ENCODE data around the gene ORC4. TPM values are rescaled to one million over a fixed set of nuclear protein-coding genes. Genes with fewer than 3 reads are reported as not detected.
"Not testable (repeated sequence)": the region's sequence is repeated elsewhere in the genome, so short reads cannot be mapped to it uniquely, and the experiment has no call there.

The ORC4 gene
- total RNA-seq, 2 donors from 2014 or later, result 57.8 to 61.0 TPM

GRCh38 chr2:148021059-148021861, 723 bp upstream of the ORC4 start, which contains the start of gene MBD5:
MBD5 (plus strand) TSS chr2:148021091.
- 0% methylated on average over 1 to 8 of the region's 11 CpGs for whole genome bisulfite sequencing, 2 experiments (ENCODE audit: insufficient coverage in 1 of 2, insufficient read length in 1 of 2)
- no peaks in the 10 kb centered on the region for H3K4me1 ChIP-seq (ENCODE audit: control insufficient read depth, insufficient read depth, low read length)
- H3K27me3 ChIP-seq (ENCODE audit: control insufficient read depth, insufficient read depth, low read length, poor library complexity, severe bottlenecking), result no peaks in the 10 kb centered on the region
- H3K27ac ChIP-seq (ENCODE audit: low read depth, low read length), result peak within 1 kb of the TSS; percentile 82
- peak; percentile 86 for DNase-seq
- peak within 1 kb of the TSS; percentile 72 for H3K9ac ChIP-seq (ENCODE audit: extremely low read depth, low read length, poor library complexity, severe bottlenecking)
- Mint-ChIP-seq H3K9me3 (no peaks in the 10 kb centered on the region), H3K4me1 (peaks cover 37% of the 10 kb centered on the region), H3K4me3 (peak within 1 kb of the TSS; percentile 87), H3K27ac (peak within 1 kb of the TSS; percentile 97), H3K27me3 (ENCODE audit: insufficient read depth) (no peaks in the 10 kb centered on the region), H3K36me3 (ENCODE audit: low read depth) (no peaks in the 10 kb centered on the region)
- no peaks in the 10 kb centered on the region for H3K36me3 ChIP-seq (ENCODE audit: control insufficient read depth, insufficient read depth, low read length)
- TF ChIP-seq, protein P1, sequence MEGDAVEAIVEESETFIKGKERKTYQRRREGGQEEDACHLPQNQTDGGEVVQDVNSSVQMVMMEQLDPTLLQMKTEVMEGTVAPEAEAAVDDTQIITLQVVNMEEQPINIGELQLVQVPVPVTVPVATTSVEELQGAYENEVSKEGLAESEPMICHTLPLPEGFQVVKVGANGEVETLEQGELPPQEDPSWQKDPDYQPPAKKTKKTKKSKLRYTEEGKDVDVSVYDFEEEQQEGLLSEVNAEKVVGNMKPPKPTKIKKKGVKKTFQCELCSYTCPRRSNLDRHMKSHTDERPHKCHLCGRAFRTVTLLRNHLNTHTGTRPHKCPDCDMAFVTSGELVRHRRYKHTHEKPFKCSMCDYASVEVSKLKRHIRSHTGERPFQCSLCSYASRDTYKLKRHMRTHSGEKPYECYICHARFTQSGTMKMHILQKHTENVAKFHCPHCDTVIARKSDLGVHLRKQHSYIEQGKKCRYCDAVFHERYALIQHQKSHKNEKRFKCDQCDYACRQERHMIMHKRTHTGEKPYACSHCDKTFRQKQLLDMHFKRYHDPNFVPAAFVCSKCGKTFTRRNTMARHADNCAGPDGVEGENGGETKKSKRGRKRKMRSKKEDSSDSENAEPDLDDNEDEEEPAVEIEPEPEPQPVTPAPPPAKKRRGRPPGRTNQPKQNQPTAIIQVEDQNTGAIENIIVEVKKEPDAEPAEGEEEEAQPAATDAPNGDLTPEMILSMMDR (conservative IDR thresholded peaks at IDR 0.05), result no peak
- H3K4me3 ChIP-seq (ENCODE audit: low read length), result peak within 1 kb of the TSS; percentile 98
- no peaks in the 10 kb centered on the region for H3K9me3 ChIP-seq (ENCODE audit: control insufficient read depth, low read length)

- H3K36me3 Mint-ChIP-seq (ENCODE audit: low read depth), result peaks cover 12% of the 10 kb centered on the region
- no peak overlapping the region for H3K27ac Mint-ChIP-seq
- 86 to 92% methylated on average over 2 to 5 of the region's 5 CpGs for WGBS, 2 experiments (ENCODE audit: insufficient coverage in 1 of 2, insufficient read length in 1 of 2)
Observed at GRCh38 chr2:148014616-148015015, 5.9 kb downstream of the ORC4 start.

DNA sequence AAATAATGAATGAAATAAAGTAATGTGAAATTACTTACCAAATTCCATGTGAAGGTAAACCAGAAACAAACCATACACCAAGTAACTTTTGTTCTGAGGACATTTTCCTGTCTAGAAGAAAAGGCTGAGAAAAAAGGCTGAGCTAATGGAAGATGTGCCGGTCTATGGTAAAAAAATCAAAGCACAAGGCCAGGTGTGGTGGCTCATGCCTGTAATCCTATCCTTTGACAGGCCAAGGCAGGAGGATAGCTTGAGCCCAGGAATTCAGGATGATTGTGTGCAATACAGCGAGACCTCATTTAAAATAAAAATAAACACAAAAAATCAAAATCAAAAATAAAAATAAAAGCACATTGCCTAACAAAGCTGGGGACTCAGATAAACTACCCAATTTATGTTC, 6.7 kb downstream of the ORC4 start:
- Mint-ChIP-seq H3K4me3 (no peak overlapping the region), H3K27me3 (ENCODE audit: insufficient read depth) (no peaks in the 10 kb centered on the region), H3K36me3 (ENCODE audit: low read depth) (peaks cover 12% of the 10 kb centered on the region), H3K9me3 (peaks cover 7% of the 10 kb centered on the region), H3K27ac (peak overlapping the region; percentile 52), H3K4me1 (peaks cover 16% of the 10 kb centered on the region)
- no peaks in the 10 kb centered on the region for H3K9me3 ChIP-seq (ENCODE audit: control insufficient read depth, low read length)
- 57 to 98% methylated on average over 1 to 2 of the region's 2 CpGs for WGBS, 2 experiments (ENCODE audit: insufficient coverage in 1 of 2, insufficient read length in 1 of 2)
- H3K4me3 ChIP-seq (ENCODE audit: low read length), result no peak overlapping the region
- no peak overlapping the region for H3K9ac ChIP-seq (ENCODE audit: extremely low read depth, low read length, poor library complexity, severe bottlenecking)
- no peaks in the 10 kb centered on the region for H3K27me3 ChIP-seq (ENCODE audit: control insufficient read depth, insufficient read depth, low read length, poor library complexity, severe bottlenecking)
- H3K27ac ChIP-seq (ENCODE audit: low read depth, low read length), result no peak overlapping the region
- TF ChIP-seq, protein P1 (conservative IDR thresholded peaks at IDR 0.05), result no peak
- H3K36me3 ChIP-seq (ENCODE audit: control insufficient read depth, insufficient read depth, low read length), result no peaks in the 10 kb centered on the region
- no peaks in the 10 kb centered on the region for H3K4me1 ChIP-seq (ENCODE audit: control insufficient read depth, insufficient read depth, low read length)
- no peak for DNase-seq

More at GRCh38 chr2:148014616-148015015, 5.9 kb downstream of the ORC4 start:
- Mint-ChIP-seq H3K27me3 (ENCODE audit: insufficient read depth) (no peaks in the 10 kb centered on the region), H3K4me3 (no peak overlapping the region), H3K4me1 (peaks cover 21% of the 10 kb centered on the region), H3K9me3 (peaks cover 7% of the 10 kb centered on the region)
- no peak overlapping the region for H3K27ac ChIP-seq (ENCODE audit: low read depth, low read length)
- TF ChIP-seq, protein P1 (conservative IDR thresholded peaks at IDR 0.05), result no peak
- no peak overlapping the region for H3K9ac ChIP-seq (ENCODE audit: extremely low read depth, low read length, poor library complexity, severe bottlenecking)
- H3K9me3 ChIP-seq (ENCODE audit: control insufficient read depth, low read length), result no peaks in the 10 kb centered on the region
- no peaks in the 10 kb centered on the region for H3K27me3 ChIP-seq (ENCODE audit: control insufficient read depth, insufficient read depth, low read length, poor library complexity, severe bottlenecking)
- DNase-seq, result no peak
- H3K4me1 ChIP-seq (ENCODE audit: control insufficient read depth, insufficient read depth, low read length), result no peaks in the 10 kb centered on the region
- H3K4me3 ChIP-seq (ENCODE audit: low read length), result no peak overlapping the region
- no peaks in the 10 kb centered on the region for H3K36me3 ChIP-seq (ENCODE audit: control insufficient read depth, insufficient read depth, low read length)

DNA sequence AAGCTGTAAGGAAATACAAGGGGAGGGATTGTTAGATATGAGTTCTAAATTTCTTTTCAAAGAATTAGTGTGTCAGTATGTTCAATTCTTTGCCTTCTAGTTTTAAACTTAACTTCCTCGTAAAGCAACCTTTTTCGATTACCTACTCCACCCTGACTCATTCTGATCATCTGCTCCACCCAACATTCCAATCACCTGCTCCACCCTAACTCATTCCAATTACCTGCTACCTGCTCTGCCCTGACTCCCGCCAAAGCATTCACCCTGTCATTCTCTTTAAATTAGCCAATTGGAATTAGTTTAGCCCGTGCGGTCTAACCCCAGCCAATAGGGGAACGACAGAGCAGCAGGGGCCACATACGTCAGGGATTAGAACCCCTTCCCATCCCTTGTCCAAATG, 12.1 kb downstream of the ORC4 start:
- not testable (repeated sequence) for H3K27ac Mint-ChIP-seq; H3K9ac ChIP-seq (ENCODE audit: extremely low read depth, low read length, poor library complexity, severe bottlenecking); H3K4me3 Mint-ChIP-seq; H3K4me1 ChIP-seq (ENCODE audit: control insufficient read depth, insufficient read depth, low read length); H3K4me3 ChIP-seq (ENCODE audit: low read length); H3K27me3 ChIP-seq (ENCODE audit: control insufficient read depth, insufficient read depth, low read length, poor library complexity, severe bottlenecking); H3K4me1 Mint-ChIP-seq; H3K9me3 ChIP-seq (ENCODE audit: control insufficient read depth, low read length); H3K27me3 Mint-ChIP-seq (ENCODE audit: insufficient read depth); H3K27ac ChIP-seq (ENCODE audit: low read depth, low read length); DNase-seq; H3K36me3 ChIP-seq (ENCODE audit: control insufficient read depth, insufficient read depth, low read length)
- peaks cover 27% of the 10 kb centered on the region for H3K36me3 Mint-ChIP-seq (ENCODE audit: low read depth)
- 93 to 100% methylated on average over 3 to 7 of the region's 7 CpGs for WGBS, 2 experiments (ENCODE audit: insufficient coverage in 1 of 2, insufficient read length in 1 of 2)
- peaks cover 37% of the 10 kb centered on the region for H3K9me3 Mint-ChIP-seq

Measured in endodermal cell (in vitro differentiated cells).